ENCODE results near the gene SAMD4B. TPM values are rescaled to one million over a fixed set of nuclear protein-coding genes. Genes with fewer than 3 reads are reported as not detected.
A peak's percentile ranks its signal among the peaks of the same experiment; 100 is the strongest.
"Not testable (repeated sequence)": the region's sequence is repeated elsewhere in the genome, so short reads cannot be mapped to it uniquely, and the experiment has no call there.

Gene SAMD4B
- total and polyA plus RNA-seq, 7 donors, result 28.4 to 83.6 (median 52.7) TPM

DNA sequence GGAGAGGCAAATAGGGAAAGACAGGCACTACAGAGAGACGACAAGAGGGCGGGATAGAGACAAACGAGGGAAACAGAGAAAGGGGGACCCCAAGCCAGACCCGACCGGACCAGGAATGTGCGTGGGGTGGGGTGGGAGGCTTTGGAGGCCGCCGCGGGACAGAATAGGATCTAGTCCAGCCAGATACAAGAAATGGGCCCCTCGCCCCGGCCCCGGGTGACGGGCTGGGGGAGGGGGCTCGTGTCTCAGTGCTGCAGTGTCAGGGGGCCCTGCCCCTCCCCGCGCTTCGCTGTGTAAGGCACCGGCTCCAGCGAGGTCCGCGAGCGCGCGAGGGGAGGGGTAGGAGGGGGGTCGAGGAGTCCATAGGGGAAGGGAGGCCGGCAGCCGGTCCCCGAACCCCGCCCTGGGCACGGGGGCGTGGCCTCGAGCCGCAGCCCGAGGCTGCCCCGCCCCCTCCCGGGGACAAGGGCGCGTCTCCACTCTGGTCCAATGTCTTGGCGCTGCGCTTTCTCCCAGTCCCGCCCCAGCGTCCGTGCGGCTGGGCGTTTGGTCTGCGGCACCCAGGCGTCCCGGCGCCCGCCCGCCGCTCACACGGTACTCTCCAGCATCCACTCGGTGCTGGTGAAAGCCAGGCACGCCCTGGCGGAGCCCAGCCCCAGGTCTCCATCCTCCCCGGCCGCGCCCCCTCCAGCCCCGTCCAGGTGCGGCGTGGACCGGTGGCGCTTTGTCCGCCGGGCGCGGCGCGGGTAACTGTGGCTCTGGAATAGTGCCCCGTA, 35.0 kb upstream of the SAMD4B start:
- WGBS, 2 donors, result 15 to 43% methylated on average over 71 of the region's 71 CpGs
- peak; percentile 42 for DNase-seq

GRCh38 chr19:39307822-39308530, 34.2 kb upstream of the SAMD4B start:
- H3K4me3 ChIP-seq, result peak overlapping the region in 2 of 4 donors; percentile 16 to 27
- H3K36me3 ChIP-seq, result no peaks in the 10 kb centered on the region
- peaks cover 0 to 14% (median 9%) of the 10 kb centered on the region in 4 donors for H3K4me1 ChIP-seq
- H3K27me3 ChIP-seq, result peaks cover 27 to 79% (median 54%) of the 10 kb centered on the region in 3 donors
- WGBS, 2 donors, result 19 to 46% methylated on average over 82 of the region's 82 CpGs
- no peak overlapping the region for H3K27ac ChIP-seq
- intact Hi-C loops (cut with DNase I), result no loop called here
- TF ChIP-seq POLR2A (IDR thresholded peaks at IDR 0.05) (no peak), POLR2AphosphoS5 (IDR thresholded peaks at IDR 0.05) (no peak), EP300 (IDR thresholded peaks at IDR 0.05) (no peak)
- DNase-seq, result peak; percentile 43
- H3K9me3 ChIP-seq, result no peaks in the 10 kb centered on the region

More for the DNA sequence above, 35.0 kb upstream of the SAMD4B start:
- Histone ChIP-seq H3K9me3 (no peaks in the 10 kb centered on the region), H3K36me3 (no peaks in the 10 kb centered on the region), H3K27me3 (peaks cover 27 to 77% (median 54%) of the 10 kb centered on the region in 3 donors), H3K27ac (no peak overlapping the region), H3K4me3 (peak overlapping the region in 2 of 4 donors; percentile 16 to 27), H3K4me1 (peaks cover 0 to 14% (median 9%) of the 10 kb centered on the region in 4 donors)
- TF ChIP-seq POLR2AphosphoS5 (IDR thresholded peaks at IDR 0.05), result no peak
- no peak for TF ChIP-seq POLR2A (IDR thresholded peaks at IDR 0.05)
- TF ChIP-seq EP300 (IDR thresholded peaks at IDR 0.05), result no peak
- TF ChIP-seq, protein P1, sequence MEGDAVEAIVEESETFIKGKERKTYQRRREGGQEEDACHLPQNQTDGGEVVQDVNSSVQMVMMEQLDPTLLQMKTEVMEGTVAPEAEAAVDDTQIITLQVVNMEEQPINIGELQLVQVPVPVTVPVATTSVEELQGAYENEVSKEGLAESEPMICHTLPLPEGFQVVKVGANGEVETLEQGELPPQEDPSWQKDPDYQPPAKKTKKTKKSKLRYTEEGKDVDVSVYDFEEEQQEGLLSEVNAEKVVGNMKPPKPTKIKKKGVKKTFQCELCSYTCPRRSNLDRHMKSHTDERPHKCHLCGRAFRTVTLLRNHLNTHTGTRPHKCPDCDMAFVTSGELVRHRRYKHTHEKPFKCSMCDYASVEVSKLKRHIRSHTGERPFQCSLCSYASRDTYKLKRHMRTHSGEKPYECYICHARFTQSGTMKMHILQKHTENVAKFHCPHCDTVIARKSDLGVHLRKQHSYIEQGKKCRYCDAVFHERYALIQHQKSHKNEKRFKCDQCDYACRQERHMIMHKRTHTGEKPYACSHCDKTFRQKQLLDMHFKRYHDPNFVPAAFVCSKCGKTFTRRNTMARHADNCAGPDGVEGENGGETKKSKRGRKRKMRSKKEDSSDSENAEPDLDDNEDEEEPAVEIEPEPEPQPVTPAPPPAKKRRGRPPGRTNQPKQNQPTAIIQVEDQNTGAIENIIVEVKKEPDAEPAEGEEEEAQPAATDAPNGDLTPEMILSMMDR (IDR thresholded peaks at IDR 0.05), result no peak
- intact Hi-C loops (cut with DNase I), result no loop called here

DNA sequence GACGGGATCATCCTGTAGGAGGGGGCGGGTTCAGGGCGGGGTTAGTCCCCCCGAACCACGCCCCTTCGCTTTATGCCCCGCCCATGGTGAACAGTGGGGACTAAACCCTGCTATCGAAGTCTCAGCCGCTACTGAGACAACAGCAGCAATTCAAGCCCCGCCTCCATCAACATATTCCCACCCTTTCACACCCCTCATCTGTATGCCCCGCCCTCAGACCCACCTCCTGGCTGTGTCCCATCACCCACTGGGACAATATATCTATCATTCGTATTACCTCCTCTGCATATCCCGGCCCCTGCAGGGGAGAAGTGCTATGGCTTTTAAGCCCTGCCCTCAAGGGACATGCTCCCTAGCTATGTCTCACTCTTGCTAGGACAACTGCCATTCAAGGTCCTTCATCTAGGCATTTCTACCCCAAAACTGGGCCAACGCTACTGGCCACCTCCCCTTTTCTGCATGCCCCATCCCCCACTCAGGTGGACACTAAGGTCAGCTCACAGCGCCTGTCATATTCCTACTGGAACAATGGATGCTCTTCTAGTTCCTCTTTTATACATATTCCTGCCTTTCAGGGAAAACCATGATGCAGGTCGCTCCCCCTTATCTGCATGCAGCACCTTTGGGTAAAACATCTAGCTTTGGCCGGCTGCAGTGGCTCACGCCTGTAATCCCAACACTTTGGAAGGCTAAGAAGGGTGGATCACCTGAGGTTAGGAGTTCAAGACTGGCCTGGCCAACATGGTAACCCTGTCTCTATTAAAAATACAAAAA, 33.5 kb upstream of the SAMD4B start:
- 41 to 65% methylated on average over 18 of the region's 18 CpGs for WGBS, 2 donors

DNA sequence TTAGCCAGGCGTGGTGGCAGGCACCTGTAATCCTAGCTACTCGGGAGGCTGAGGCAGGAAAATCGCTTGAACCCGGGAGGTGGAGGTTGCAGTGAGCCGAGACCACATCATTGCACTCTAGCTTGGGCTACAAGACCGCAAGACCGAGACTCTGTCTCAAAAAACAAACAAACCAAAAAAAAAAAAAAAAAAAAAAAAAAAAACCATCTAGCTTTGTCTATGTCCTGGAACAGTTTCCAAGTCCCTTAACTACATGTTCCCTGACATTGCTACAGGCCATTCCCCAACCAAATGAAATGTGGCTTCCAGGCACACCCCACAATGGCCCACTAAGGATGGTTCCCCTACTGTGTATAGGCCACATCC, 32.9 kb upstream of the SAMD4B start:
- H3K4me3 ChIP-seq; H3K9me3 ChIP-seq; DNase-seq; H3K27ac ChIP-seq; H3K36me3 ChIP-seq; intact Hi-C loops (cut with DNase I): not testable (repeated sequence)
- WGBS, 2 donors, result 86 to 92% methylated on average over 7 of the region's 7 CpGs
- peaks cover 0 to 14% (median 9%) of the 10 kb centered on the region in 4 donors for H3K4me1 ChIP-seq
- peaks cover 27 to 66% (median 47%) of the 10 kb centered on the region in 3 donors for H3K27me3 ChIP-seq

More for the DNA sequence above, 33.5 kb upstream of the SAMD4B start:
- Histone ChIP-seq H3K27ac (no peak overlapping the region), H3K4me1 (peaks cover 0 to 14% (median 9%) of the 10 kb centered on the region in 4 donors), H3K27me3 (peaks cover 27 to 71% (median 53%) of the 10 kb centered on the region in 3 donors), H3K4me3 (no peak overlapping the region), H3K36me3 (peaks cover 0 to 1% (median 0%) of the 10 kb centered on the region in 4 donors), H3K9me3 (no peaks in the 10 kb centered on the region)
- DNase-seq, result peak; percentile 22
- intact Hi-C loops (cut with DNase I), result no loop called here
- TF ChIP-seq, protein P1 (IDR thresholded peaks at IDR 0.05), result no peak
- TF ChIP-seq POLR2A (IDR thresholded peaks at IDR 0.05), result no peak
- TF ChIP-seq EP300 (IDR thresholded peaks at IDR 0.05), result no peak
- no peak for TF ChIP-seq POLR2AphosphoS5 (IDR thresholded peaks at IDR 0.05)

DNA sequence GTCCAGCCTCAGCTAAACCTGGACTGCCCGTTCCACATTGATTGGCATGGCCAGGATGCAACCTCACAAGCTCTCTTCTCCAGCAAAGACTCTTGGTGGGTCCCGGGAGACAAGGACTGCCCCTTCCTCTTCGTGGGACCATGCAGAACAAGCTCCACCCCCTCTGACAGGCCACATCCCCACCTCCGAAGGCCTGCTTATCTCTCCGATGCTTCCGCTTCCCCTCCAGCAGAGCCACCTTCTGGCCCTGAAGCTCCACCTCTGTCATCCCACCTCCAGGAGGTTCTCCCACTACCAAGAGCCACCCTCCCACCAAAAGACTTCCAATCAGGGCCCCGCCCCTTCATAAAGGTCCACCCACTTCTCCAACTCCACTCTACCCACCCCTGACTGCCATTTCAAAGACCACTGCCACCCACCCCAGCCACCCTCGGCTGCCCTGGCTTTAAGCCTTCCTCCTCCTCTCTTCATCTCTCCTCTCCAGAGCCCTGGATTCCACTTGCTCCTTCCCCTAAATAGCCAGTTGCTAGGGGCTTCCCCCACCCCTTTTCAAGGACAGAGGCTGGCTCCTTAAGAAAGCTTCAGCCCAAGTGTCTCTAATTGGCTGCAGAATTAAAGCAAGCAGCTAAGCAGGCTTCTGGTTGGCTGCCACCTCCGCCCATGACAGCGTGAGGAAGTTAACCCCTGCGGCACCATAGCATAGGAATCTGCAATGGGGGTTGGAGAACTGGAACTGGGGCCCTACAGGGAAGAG, 31.5 kb upstream of the SAMD4B start:
- Histone ChIP-seq H3K4me3 (no peak overlapping the region), H3K36me3 (peaks cover 0 to 14% (median 2%) of the 10 kb centered on the region in 4 donors), H3K4me1 (peaks cover 0 to 14% (median 9%) of the 10 kb centered on the region in 4 donors), H3K27ac (no peak overlapping the region), H3K9me3 (no peaks in the 10 kb centered on the region), H3K27me3 (peaks cover 20 to 51% (median 33%) of the 10 kb centered on the region in 3 donors)
- 68 to 79% methylated on average over 11 of the region's 11 CpGs for WGBS, 2 donors
- intact Hi-C loops (cut with DNase I), result no loop called here
- DNase-seq, result no peak
- TF ChIP-seq POLR2AphosphoS5 (IDR thresholded peaks at IDR 0.05), result no peak
- TF ChIP-seq, protein P1 (IDR thresholded peaks at IDR 0.05), result no peak
- no peak for TF ChIP-seq POLR2A (IDR thresholded peaks at IDR 0.05)
- no peak for TF ChIP-seq EP300 (IDR thresholded peaks at IDR 0.05)
